ENCODE data around the gene TMED8.

The TMED8 gene

DNA sequence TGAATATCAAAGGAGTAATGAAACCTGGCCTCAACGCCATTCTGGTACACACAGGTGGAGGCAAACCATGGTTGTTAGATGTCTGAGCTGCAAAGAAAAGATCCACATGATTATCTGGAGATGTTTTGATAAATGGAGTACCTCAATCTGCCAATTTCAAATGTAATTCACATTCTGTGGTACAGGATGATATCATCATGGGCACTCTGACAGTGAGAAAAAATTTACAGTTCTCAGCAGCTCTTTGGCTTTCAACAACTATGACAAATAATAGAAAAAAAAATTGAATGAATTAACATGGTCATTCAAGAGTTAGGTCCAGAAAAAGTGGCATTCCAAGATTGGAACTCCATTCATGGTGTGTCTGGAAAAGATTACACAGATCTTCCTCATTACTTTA is 17.3 kb downstream of the TMED8 start:
- H3K27ac ChIP-seq: no peak overlapping the region
- TF ChIP-seq, protein P1, sequence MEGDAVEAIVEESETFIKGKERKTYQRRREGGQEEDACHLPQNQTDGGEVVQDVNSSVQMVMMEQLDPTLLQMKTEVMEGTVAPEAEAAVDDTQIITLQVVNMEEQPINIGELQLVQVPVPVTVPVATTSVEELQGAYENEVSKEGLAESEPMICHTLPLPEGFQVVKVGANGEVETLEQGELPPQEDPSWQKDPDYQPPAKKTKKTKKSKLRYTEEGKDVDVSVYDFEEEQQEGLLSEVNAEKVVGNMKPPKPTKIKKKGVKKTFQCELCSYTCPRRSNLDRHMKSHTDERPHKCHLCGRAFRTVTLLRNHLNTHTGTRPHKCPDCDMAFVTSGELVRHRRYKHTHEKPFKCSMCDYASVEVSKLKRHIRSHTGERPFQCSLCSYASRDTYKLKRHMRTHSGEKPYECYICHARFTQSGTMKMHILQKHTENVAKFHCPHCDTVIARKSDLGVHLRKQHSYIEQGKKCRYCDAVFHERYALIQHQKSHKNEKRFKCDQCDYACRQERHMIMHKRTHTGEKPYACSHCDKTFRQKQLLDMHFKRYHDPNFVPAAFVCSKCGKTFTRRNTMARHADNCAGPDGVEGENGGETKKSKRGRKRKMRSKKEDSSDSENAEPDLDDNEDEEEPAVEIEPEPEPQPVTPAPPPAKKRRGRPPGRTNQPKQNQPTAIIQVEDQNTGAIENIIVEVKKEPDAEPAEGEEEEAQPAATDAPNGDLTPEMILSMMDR (conservative IDR thresholded peaks at IDR 0.05): no peak
- no peak for TF ChIP-seq ZFX (IDR thresholded peaks at IDR 0.05)

DNA sequence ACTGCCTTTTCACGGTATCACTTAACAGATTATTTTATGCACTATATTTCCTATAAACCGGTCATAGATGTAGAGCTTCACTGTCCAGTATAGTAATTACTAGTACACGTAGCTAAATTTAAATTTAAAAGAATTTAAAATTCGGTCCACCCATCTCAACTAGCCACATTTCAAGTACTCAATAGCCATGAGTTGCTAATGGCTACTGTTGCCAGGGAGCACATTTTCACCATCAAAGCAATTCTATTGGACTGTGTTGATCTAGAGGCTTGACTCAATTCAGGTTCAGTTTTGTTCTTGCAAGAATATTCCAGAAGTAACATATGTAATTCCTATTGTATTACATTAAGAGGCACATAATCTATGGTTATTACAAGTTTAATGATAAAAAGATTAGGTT is 20.0 kb downstream of the TMED8 start:
- H3K27ac ChIP-seq: no peak overlapping the region
- no peak for TF ChIP-seq ZFX (IDR thresholded peaks at IDR 0.05)
- TF ChIP-seq, protein P1 (conservative IDR thresholded peaks at IDR 0.05): no peak

DNA sequence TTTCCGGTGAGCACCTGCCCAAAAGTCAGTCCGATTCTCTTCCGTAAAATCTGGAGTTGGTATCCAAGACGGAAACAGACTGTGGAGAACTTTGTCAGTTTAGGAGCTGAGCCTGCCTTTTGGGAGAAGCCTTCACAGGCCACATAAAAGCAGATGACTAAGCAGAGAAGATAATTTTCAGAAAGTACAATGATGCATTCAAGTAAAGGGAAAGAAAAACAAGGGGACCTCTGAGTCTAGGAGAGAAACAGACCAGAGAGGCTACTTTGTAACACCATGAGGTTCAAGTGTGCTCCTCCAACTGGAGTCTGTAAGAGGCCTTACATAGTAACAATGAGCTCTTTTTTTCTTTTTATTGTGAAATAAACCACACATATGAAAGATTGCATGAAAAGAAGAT is 21.1 kb downstream of the TMED8 start:
- TF ChIP-seq, protein P1 (conservative IDR thresholded peaks at IDR 0.05): no peak
- no peak overlapping the region for H3K27ac ChIP-seq

DNA sequence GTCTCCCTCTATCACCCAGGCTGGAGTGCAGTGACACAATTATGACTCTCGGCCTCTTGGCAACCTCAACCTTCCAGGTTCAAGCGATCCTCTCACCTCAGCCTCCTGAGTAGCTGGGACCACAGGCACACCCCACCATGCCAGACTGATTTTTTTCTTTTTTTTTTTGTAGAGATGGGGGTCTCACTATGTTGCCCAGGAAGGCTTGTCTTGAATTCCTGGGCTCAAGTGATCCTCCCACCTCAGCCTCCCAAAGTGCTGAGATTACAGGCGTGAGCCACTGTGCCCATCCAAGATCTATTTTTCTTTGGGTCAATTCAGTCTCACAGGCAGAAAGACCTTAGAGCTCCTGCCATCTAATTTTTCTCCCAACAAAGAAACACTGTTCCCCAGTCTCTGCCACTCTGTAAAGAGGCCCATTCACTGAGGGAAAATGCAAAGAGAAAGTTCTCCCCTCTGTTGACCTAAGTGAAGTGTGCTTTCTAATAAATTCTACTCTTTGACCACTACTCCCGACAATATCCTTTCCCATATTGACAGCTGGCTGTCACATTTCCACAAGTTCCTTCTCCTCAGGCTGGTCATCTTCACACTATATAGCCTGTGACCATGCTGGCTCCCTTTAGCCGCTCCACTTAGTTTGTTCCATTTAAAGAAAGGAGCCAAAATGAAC is 23.3 kb downstream of the TMED8 start:
- no peak overlapping the region for H3K27ac ChIP-seq
- TF ChIP-seq, protein P1 (conservative IDR thresholded peaks at IDR 0.05): no peak
- TF ChIP-seq ZFX (IDR thresholded peaks at IDR 0.05): no peak

DNA sequence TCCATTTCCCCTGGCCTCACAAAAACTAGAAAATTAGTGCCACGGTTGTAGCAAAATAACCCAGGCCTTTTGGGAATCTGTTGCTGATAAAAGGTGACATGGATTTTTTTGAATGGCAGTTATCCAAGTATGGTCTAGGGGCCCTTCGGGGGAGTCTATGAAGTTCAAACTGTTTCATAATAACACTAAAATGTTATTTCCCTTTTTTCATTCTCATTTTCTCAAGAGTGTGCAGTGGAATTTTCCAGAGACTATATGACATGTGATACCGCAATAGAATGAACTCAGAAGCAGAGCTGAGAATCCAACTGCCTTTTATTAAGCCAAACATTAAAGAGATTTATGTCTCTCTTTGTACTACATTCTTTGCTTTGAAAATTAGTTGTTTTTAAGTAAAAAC is 29.1 kb downstream of the TMED8 start:
- no peak for TF ChIP-seq ZFX (IDR thresholded peaks at IDR 0.05)
- TF ChIP-seq, protein P1 (conservative IDR thresholded peaks at IDR 0.05): no peak
- no peak overlapping the region for H3K27ac ChIP-seq

DNA sequence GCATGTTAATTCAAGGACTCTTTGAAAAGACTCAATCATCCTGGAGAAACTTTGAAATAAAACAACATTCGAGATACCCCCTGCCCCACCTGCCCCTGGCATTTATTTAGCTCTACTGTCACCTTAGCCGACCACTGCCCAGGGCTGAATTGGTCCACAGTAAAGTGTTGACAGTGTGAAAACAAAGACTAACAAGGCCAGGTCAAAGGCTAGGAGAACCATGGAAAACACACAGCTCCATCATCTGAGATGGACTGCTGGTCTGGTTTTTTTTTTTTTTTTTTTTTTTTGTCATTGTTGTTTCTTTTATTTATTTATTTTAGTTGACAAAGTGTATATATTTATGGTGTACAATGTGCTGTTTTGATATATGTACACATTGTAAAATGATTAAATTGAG is 30.4 kb downstream of the TMED8 start:
- H3K27ac ChIP-seq: no peak overlapping the region
- TF ChIP-seq ZFX (IDR thresholded peaks at IDR 0.05): no peak

DNA sequence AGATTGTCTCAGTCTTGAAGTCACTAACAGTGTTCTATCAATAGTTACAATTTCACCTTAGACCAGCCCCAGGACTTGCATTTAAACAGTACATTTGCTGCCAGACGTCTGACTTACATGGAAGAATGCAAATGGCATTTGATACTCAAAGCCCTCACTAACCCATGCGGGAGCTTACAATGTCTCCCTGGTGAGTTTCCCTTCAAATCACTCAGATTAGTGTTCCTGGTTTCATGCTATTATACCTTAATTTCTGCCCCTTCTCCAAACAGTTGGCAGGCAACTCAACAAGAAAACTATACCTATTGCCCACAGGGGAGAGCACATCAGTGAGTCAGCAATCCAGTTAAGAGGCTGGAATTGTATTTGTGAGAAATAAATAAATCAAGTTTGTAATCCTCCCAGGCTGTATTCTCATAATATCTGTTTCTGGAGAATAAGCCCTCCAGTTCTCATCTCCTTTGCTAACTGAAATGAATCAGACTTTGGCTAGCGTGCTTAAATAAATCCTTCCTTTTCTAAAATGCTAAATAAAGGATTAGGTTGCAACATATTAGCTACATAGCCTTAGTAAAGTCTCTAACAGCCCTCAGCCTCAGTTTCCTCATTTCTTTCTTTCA is 32.4 kb downstream of the TMED8 start:
- TF ChIP-seq, protein P1 (conservative IDR thresholded peaks at IDR 0.05): no peak
- TF ChIP-seq ZFX (IDR thresholded peaks at IDR 0.05): no peak
- no peak overlapping the region for H3K27ac ChIP-seq

DNA sequence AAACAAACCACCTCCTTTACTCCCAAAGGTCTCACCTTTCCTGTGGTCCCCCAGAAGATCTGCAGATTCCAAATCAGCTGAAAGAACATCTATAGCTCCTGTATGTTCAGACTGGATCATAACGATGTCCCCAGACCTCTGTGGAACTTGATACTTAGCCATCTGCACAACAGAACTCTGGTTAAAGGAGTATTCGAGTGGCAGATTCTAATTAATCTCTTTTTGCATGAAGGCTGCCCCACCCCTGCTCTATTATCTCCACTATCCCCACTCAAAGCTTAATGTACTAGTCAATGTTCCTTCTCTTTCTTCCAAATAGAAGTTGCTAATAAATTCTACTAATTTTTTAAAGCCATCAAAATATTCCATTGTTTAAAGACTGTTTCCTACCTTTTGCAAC is 33.2 kb downstream of the TMED8 start:
- no peak for TF ChIP-seq ZFX (IDR thresholded peaks at IDR 0.05)
- TF ChIP-seq, protein P1 (conservative IDR thresholded peaks at IDR 0.05): no peak
- H3K27ac ChIP-seq: no peak overlapping the region
